ENCODE results near the gene RPL5.
A peak's percentile ranks its signal among the peaks of the same experiment; 100 is the strongest.

The RPL5 gene

GRCh38 chr1:92855236-92855635 is 23.4 kb downstream of the RPL5 start:
- no peak for DNase-seq (ENCODE audit: low spot score)

GRCh38 chr1:92857817-92858216 is 26.0 kb downstream of the RPL5 start:
- DNase-seq (ENCODE audit: low spot score), result no peak

- DNase-seq (ENCODE audit: low spot score), result peak; percentile 79
Observed at GRCh38 chr1:92858564-92859399, 26.9 kb downstream of the RPL5 start.

DNA sequence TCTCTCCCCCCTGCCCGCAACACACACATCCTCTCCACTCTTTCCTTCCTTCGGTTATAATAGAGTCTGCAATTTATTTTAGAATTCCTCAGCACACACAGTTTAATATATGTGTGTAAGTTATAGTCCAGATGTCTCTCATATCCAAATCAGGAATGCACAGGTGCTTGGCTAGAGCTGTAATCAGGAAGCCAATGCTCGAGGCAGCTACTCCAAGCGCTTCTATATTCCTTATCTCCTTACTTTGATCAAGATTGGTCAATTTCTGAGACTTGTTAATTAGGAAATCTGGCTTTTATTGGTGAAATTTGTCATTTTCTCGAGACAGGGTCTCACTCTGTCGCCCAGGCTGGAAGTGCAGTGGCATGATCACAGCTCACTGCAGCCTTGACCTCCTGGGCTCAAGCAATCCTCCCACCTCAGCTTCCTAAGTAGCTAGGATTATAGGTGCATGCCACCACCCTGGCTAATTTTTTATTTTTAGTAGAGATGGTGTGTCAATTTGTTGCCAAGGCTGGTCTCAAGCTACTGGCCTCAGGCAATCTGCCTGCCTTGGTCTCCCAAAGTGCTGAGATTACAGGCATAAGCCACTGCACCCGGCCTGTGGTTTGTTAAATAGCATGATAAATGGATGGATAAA is 27.7 kb downstream of the RPL5 start:
- DNase-seq (ENCODE audit: low spot score), result no peak

DNA sequence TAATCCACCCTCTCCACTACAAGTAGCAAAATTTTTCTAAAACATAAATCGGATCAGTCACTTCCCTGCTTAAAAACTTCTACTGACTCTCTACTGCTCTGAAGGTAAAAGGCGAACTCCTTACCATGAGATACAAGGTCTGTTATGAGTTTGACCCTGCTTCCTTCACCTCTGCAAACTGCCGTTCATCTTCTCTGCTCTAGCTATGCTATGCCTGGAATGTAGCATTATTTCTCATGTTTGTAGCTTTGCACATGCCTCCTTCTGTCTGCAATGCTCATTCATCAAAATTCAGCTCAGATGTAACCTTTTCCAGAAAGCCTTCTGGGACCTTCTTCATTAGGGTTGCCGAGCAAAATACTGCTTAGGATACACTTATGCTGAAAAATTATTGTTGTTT is 30.8 kb downstream of the RPL5 start:
- no peak for DNase-seq (ENCODE audit: low spot score)

DNA sequence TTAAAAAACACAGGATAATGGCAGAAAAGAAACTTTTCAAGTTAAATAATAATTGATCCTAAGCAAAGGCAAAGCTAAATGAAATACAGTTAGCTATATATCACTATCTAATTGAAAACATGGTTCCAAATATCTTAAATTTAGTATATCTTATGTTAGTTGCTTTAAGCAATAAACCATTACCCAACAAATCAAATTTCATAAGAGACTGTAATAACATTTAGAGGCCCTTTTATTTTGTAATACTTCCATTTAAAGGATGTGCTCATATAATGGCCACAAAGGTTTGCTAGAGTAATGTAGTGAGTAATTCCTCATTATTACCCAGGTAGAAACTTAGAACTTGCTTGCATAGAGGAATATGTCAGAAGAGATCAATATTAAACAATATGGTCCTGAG is 32.3 kb downstream of the RPL5 start:
- DNase-seq (ENCODE audit: low spot score), result no peak

DNA sequence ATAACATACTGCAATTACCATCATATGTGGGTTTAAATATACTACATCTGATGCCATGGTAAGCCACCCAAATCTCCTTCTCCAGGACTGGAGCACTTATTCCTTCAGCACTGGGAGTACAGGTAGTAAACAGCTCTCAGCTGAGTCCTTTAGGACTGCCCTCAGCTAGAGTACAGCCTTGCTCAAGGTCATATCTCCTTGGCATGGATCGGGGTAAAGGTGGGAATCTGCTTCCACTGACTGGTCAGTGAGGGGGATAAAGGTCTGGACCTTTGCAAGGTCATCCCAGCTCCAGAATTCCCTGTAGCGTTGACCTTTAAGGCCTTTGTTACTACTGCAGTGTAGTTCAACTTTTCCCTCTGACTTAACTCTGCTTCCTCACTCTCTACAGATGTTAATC is 38.8 kb downstream of the RPL5 start:
- DNase-seq (ENCODE audit: low spot score), result no peak

- no peak for DNase-seq (ENCODE audit: low spot score)
Observed at GRCh38 chr1:92872719-92873118, 40.9 kb downstream of the RPL5 start.

DNA sequence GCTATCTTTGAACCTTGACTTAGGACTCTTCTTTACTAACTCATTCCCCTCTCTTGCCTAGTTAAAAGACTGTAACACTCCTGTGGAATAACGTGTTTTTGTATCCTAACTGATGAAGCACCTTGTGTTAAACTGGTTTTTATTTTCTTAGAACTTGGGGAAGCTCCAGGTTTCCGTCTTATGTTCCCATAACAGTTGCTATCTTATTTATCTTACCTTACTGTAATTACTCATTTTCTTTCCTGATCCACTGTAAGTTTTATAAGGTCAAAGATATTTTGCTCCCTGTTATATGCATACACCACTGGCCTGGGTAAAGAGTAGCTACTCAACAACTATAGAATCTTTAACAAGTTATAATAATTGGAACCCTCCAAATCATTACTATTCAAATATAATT is 43.1 kb downstream of the RPL5 start:
- DNase-seq (ENCODE audit: low spot score), result no peak

- no peak for DNase-seq (ENCODE audit: low spot score)
Observed at GRCh38 chr1:92876351-92876750, 44.5 kb downstream of the RPL5 start.

GRCh38 chr1:92877081-92877711 is 45.4 kb downstream of the RPL5 start:
- no peak for DNase-seq (ENCODE audit: low spot score)

- DNase-seq (ENCODE audit: low spot score), result no peak
Observed at GRCh38 chr1:92877792-92878191, 46.0 kb downstream of the RPL5 start.

DNA sequence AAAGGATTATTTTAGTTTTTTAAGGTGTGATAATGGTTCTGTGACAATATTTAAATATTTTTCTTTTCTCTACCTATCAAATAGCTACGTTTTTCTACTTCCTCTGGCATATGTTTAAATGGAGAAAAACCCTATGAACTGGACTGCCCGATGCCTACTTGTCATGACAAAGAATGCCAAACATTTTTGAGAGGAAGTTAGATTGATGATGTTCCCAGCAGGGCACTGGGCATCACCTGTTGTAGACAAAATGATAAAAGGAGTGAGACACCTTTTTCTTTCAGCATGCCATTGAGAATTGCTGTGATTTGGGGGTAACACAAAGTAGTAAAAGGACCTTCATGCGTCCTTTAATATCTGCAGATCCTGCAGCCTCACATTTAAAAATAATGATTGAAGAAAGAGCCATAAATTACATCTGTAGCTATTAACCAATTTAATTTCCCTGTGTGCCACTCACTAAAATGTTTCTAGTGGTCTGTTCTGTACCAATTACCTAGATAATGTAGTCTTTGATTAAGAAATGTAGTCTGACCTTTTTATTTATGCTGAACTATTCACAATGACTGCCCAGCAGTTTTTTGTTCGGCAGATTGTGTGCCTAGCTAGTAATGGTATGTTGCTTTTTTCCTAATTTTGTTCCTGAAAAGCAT is 47.6 kb downstream of the RPL5 start:
- no peak for DNase-seq (ENCODE audit: low spot score)

- no peak for DNase-seq (ENCODE audit: low spot score)
Observed at GRCh38 chr1:92881391-92881790, 49.6 kb downstream of the RPL5 start.

DNA sequence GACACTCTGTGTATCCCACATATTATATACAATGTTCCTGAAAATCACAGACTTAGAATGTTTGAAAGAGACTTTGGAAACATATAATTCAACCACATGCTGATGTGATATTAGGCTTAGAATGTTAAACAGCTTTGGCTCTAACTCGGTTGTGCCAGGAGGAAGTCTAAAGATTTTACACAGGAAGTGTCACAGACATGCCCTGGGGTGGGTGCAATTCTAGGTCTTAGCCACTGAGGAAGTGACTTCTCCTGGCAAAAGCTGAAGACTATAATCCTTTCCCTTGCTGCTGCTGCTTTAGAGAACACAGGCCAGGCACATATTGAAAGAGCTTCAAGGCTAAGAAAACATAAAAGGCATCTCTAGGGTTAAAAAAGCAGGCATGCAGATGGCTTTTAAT is 51.0 kb downstream of the RPL5 start:
- DNase-seq (ENCODE audit: low spot score), result peak; percentile 20

DNA sequence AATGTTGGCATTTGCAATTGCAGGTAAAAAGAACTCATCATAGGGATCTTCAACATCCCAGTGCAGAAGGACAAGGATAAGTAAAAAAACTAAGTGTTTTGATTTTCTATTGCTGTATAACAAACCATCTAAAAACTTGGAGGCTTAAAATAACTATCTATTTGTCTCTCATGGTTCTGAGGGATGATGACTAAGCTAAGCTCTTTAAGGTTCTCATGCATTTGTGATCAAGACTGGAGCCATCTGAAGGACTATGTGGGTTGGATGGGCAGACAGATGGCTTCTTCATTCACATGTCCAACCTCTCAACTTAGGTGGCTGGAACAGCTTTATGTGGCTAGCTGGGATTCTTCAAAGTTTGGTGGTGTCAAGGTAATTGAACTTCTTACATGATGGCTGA is 51.5 kb downstream of the RPL5 start:
- no peak for DNase-seq (ENCODE audit: low spot score)

DNA sequence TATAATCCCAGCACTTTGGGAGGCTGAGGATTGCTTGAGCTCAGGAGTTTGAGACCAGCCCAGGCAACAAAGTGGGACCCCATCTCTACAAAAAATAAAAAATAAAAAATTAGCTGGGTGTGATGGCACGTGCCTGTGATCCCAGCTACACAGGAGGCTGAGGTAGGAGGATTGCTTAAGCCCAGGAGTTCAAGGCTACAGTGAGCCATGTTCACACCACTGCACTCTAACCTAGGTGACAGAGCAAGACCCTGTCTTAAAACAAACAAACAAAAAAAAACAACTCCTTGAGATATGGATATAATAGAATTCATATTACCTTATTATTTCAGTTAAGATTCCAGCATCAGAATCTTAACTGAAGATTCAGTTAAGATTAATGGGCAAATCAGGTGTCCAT is 52.4 kb downstream of the RPL5 start:
- DNase-seq (ENCODE audit: low spot score), result no peak

DNA sequence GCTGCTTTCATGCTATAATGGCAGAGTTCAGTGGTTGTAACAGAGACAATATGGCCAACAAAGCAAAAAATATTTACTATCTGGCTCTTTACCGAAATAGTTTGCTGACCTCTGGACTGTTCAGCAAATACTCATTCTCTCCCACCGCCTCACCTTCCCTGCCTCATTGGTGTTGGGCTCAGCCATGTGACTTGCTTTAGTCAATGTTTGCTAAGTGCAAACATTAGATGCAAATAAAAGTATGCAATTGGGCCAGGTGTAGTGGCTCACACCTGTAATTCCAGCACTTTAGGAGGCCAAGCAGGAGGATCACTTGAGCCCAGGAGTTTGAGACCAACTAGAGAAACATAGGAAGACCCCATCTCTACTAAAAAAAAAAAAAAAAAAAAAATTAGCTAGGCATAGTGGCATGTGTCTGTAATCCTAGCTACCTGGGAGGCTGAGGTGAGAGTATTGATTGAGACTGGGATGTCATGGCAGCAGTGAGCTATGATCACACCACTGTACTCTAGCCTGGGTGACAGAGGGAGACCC is 55.1 kb downstream of the RPL5 start:
- DNase-seq (ENCODE audit: low spot score), result no peak

DNA sequence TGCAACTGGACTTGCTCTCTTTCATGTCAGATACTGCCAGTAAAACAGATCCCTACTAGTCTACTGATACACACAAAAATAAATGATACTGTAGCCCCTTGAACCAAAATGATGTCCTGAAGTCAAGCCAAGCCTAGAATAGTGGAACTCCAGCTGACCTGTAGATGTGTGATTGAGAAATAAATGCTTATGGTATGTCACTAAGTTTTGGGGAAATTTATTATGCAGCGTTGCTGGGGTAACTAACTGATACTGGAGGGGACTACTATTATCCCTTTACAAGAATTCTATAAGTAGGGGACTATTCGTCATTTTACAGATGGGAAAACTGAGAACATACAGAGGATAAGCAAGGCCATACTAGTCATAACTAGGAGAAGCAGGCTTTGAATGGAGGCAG is 55.6 kb downstream of the RPL5 start:
- no peak for DNase-seq (ENCODE audit: low spot score)

Data from kidney tubule cell (primary cell).